GM18517 (cell line): Measurements from ENCODE around the gene VWA8.
"Not testable (repeated sequence)": the region's sequence is repeated elsewhere in the genome, so short reads cannot be mapped to it uniquely, and the experiment has no call there.

ENCODE experiments used
- ATAC-seq: cut with Tn5 transposase; IDR thresholded peaks from one replicate; pipeline ENCODE4 v1.9.1; 2021; ENCODE audit warnings: mild to moderate bottlenecking, moderate library complexity; ENCODE audit not compliant: unreplicated experiment

The VWA8 gene

DNA sequence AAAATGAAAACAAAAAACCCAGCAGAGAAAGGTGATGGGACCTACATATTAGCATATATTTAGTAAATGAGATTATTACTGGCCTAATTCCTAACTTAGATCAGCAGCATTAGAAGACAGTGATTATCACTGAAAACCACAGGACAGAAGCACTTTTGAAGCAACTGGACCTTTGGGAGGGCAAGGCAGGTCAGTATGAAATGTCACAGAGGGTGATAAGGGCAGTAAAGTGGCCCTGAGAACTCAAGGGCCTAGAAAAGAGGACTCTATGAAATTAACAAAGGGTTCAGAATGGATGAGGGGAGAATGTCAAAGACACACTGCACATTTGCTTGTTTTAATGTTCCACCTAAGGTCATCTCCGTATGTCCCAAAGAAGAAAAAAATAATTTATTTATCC lies 148.7 kb downstream of the VWA8 start:
- no peak for ATAC-seq

DNA sequence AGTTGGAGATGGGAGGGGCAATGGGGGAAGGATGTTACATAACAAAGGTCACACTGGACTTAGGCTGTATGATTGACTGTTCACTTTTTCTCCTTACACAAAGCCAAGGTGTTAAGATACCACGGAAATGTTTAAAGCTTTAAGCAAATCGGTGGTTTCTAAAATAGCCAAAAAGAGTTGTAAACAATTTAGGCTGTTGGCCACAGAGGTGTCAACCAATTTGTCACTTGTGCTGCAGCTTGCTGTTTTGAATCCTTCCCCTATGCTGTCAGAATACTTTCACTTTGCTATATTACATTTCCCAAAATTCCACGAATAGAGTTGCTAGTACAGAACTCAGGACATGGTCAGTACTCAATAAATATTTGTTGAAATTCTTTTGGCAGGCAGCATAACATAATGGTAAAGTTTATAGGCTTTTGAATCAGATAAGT lies 149.3 kb downstream of the VWA8 start:
- peak; percentile 76 for ATAC-seq

GRCh38 chr13:41809962-41810361 lies 150.9 kb downstream of the VWA8 start:
- ATAC-seq: no peak

DNA sequence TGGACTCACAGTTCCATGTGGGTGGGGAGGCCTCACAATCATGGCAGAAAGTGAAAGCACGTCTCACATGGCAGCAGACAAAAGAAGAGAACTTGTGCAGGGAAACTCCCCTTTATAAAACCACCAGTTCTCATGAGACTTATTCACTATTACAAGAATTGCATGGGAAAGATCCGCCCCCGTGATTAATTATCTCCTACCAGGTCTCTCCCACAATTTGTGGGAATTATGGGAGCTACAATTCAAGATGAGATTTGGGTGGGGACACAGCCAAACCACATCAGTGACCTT lies 157.5 kb downstream of the VWA8 start:
- ATAC-seq: not testable (repeated sequence)

DNA sequence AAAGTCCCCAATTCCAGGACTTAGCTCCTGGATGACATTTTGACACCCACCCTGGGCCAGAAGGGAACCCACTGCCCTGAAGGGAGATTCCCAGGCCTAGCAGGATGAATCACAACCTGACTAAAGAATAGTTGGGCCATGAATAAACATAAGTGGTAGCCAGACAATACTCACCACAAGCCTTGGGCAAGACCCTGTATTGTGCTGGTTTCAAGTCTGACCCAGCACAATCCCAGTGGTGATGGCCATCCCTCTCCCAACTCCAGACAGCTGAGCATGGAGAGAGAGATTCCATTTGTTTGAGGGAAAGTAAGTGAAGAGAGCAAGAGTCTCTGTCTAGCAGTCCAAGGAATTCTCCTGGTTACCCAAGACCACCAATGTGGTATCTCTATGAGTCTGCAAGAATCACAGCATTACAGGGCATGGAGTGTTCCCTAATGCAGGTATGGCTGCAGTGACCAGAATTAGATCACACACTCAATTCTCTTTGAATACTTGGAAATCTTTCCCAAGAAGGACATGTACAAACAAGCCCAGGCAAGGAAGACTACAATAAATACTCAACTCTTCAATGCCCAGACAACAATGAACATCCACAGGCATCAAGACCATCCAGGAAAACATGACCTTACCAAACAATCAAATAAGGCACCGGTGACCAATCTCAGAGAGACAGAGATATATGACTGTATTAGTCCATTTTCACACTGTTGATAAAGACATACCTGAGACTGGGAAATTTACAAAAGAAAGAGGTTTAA lies 158.0 kb downstream of the VWA8 start:
- ATAC-seq: no peak

DNA sequence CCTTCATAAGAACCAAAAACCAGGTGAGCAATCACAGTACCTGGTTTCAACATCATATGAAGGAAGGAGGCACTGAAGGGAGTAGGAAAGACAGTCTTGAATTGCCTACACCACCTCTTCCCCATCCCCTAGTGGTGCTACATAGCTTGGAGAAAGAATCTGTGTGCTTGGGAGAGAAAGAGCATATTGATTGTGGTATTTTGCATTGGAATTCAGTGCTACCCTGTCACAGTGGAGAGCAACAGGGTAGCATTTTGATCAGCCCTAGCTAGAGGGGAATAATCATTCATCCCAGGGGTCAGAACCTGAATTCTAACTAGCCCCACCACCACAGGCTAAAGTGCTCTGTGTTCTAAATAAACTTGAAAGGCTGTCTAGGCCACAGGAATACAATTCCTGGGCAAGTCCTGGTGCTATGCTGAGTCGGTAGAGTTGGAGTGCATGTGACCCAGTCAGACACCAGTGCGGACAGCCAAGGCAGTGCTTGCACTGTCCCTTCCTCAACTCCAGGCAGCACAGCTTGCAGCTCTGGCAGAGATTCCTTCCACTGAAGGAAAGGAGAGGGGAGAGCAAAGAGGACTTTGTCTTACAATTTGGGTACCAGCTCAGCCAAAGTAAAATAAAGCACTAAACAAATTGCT lies 158.7 kb downstream of the VWA8 start:
- ATAC-seq: no peak

DNA sequence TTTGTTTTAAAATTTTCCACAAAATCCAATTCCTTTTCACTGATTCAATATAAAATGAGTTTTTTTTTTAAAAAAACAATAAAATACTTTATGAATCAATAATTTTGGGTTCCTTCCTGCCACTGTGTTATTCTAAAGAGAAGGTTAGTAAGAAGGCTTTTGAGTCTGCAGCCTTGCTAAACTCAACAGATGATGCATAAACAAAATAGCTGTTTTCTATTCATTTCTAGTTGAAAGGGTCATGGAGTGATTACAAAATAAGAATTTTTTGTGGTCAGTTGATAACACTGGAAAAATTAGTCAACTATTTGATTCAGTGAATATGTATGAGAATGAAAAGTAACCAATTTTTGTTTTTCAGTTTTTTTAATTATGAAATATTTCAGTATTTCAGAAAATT lies 169.9 kb downstream of the VWA8 start:
- ATAC-seq: no peak

DNA sequence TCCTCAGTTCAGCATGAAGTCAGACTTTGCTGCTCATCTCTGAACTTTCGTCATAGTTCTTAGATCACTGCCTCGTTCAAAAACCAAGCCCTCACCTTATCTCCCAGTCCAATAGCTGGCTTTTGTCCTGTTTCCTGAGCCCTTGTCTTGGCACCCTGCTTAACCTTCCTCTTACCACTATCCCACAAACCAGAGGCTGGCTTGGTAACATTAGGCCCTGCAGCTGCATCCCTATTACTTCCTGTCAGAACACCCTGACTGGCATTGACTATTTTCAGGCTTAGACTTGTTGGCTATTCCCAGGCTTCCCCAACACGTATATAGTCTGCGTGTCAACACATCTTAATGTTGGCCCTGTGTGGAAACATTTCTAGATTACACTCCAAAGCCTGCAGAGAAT lies 172.4 kb downstream of the VWA8 start:
- ATAC-seq: no peak

DNA sequence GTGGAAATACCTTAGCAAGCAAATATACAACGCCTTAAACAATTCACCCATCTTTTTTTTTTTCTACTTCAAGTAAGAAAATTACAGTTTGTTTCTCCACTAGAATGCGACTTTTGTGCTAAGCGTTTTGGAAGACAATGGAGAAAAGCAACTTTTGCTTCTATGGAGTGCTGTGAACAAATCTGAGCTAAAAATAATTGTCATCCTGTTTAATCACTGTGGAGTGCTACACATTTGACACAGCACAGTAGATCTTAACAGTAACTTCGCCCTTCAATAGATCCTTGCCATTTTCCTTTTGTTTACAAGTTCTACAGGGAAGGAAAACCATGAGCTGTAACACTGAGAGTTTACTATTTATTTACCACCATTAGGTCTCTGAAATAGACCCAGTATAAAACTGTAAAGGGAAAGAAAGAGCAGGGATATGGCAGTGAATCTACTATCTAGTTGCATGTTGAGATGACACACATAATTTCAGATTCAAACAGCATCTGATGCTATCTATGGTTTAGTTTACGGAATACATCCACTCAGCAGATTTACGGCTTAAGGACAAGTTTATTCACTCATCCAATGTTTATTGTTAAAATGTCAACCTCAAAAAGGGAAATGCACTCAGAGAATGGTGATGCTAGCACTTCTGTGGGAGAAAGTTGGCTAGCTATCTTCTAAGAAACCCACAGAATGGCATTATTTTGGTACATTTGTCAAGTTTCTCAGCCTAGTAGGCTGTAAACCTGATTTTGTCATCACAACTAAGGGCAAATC lies 175.3 kb downstream of the VWA8 start:
- ATAC-seq: no peak

- no peak for ATAC-seq
Observed at GRCh38 chr13:41782086-41782485, 178.8 kb downstream of the VWA8 start.

GRCh38 chr13:41780715-41781706 lies 179.9 kb downstream of the VWA8 start:
- ATAC-seq: no peak

DNA sequence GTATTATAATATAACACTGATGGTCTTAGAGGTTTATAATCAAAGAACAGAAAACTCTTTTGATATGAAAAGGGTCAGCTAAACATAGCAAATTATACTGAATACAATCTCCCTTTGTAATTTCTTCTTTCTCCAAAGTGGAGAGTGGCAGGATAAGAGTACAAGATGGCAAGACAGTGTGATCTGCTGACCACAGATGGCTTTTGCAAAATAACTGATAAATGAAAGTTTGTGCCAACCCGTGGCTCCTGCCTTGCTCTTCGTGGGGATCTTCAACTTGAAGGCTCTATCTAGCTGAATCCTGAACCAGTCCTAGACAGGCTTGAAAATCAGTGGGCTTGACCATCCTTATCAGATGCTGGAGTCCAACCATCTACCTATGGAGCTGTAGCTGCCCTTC lies 185.7 kb downstream of the VWA8 start:
- ATAC-seq: no peak

- no peak for ATAC-seq
Observed at GRCh38 chr13:41774605-41775218, 186.2 kb downstream of the VWA8 start.

DNA sequence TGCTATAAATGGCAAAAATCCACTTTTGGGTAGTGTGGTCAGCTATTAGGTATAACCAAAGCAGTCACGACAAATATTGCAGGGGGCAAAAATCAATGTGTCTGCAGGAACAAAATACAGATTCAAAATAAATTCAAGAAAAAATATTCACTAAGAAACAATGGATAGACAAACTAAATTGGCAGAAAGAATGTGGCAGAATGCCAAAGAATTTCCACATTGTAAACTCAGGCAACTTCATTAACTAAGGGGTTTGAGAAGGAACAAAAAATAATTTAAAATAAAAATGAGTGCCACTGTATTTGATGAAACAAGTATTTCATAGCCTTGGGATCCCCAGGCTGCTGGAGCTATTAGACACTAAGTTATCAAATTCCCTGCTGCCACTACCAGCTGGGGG lies 193.1 kb downstream of the VWA8 start:
- ATAC-seq: no peak

- ATAC-seq: no peak
Observed at GRCh38 chr13:41766439-41766838, 194.5 kb downstream of the VWA8 start.

DNA sequence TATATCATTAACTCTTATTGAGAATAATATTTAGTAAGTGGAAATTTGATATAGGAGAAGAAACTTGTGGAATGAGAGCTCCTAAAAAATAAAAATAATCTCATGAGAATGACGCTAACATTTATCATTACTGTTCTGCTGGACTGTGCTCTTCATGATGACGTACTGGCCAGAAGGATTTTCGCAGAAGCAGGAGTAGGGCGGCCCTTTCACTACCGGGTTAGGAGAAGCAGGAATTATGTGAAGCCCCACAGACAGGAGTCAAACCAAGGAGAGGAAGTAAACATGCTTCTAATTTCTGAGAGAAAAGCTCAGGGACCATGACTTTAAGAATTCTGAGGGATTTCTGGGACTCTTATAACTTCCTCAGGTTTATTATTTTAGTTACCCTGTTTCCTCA lies 195.1 kb downstream of the VWA8 start:
- no peak for ATAC-seq

- no peak for ATAC-seq
Observed at GRCh38 chr13:41765020-41765419, 195.9 kb downstream of the VWA8 start.

GRCh38 chr13:41764558-41764957 lies 196.4 kb downstream of the VWA8 start:
- ATAC-seq: no peak

DNA sequence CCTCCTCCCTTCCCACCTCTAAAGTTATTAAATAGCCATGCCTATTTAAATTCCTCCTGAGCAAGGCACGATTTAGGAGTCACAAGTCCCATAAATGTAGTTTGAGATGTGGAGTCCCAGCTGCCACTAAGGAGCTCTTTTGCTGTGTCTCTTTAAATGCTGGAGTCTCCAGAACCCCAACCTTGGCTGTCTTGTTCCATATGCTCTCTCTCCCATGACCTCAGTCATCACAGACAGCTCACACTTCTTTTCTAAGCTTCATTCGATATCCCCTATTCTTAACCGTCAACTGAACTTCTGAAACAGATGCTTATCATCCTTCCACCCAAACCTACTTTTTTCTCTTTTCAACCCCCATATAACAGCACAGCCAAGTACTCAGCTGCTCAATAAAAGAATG lies 197.1 kb downstream of the VWA8 start:
- no peak for ATAC-seq

- ATAC-seq: no peak
Observed at GRCh38 chr13:41762796-41763195, 198.1 kb downstream of the VWA8 start.
